Esophagus (tissue), 2 donors: ENCODE measurements around the gene GRIN1. TPM values are rescaled to one million over a fixed set of nuclear protein-coding genes. Genes with fewer than 3 reads are reported as not detected.

Experiments used
- H3K27ac ChIP-seq, 2 donors: one replicate each; pipeline ENCODE4 v1.5.1; 2013; ENCODE audit warnings: low read depth in 2 of 2, mild to moderate bottlenecking in 2 of 2, inconsistent platforms in 1 of 2, low read length in 1 of 2, moderate library complexity in 1 of 2
- H3K27me3 ChIP-seq, 2 donors: one replicate each; pipeline ENCODE4 v1.6.1; 2013; ENCODE audit warnings: low read length in 2 of 2, control low read depth in 1 of 2, mild to moderate bottlenecking in 1 of 2; ENCODE audit not compliant: insufficient read depth in 2 of 2, control insufficient read depth in 1 of 2
- H3K36me3 ChIP-seq, 2 donors: one replicate each; pipeline ENCODE4 v1.6.1; 2013; ENCODE audit warnings: low read length in 1 of 2; ENCODE audit not compliant: control insufficient read depth in 2 of 2, insufficient read depth in 2 of 2
- H3K4me1 ChIP-seq, 2 donors: one replicate each; pipeline ENCODE4 v1.6.1; 2013; ENCODE audit warnings: low read length in 1 of 2; ENCODE audit not compliant: control insufficient read depth in 2 of 2, insufficient read depth in 2 of 2
- H3K4me3 ChIP-seq, 2 donors: one replicate each; pipeline ENCODE4 v1.5.1; 2013; ENCODE audit warnings: low read length in 2 of 2, mild to moderate bottlenecking in 2 of 2, low read depth in 1 of 2, moderate library complexity in 1 of 2
- H3K9me3 ChIP-seq, 2 donors: one replicate each; pipeline ENCODE4 v1.6.1; 2013; ENCODE audit warnings: mild to moderate bottlenecking in 2 of 2, low read depth in 1 of 2, low read length in 1 of 2, moderate library complexity in 1 of 2; ENCODE audit not compliant: control insufficient read depth in 2 of 2, insufficient read depth in 1 of 2
- WGBS, 2 donors: extraction: QIAGEN DNeasy Blood & Tissue Kit; methylation state at CpG; one replicate each; pipeline ENCODE4 v1.1.7; 2013; 5-methylcytosine and 5-hydroxymethylcytosine counted together
- polyA plus RNA-seq, 2 donors: library from polyadenylated mRNA; stranded (reverse); fragments of 200-250 nt; gene quantifications; one replicate each; pipeline ENCODE4 v1.2.3, GENCODE V29; 2013
- donor health status: healthy with polysubstance abuse.
- donor health status: Bipolar disorder and iron deficiency.

Gene GRIN1
- polyA plus RNA-seq, 2 donors: 0.06 to 0.14 TPM

- H3K36me3 ChIP-seq: peaks cover 0 to 4% of the 10 kb centered on the region in 2 donors
- no peak overlapping the region for H3K27ac ChIP-seq
- 66 to 76% methylated on average over 7 of the region's 7 CpGs for WGBS, 2 donors
- H3K9me3 ChIP-seq: no peaks in the 10 kb centered on the region
- peaks cover 6 to 24% of the 10 kb centered on the region in 2 donors for H3K4me1 ChIP-seq
- H3K27me3 ChIP-seq: no peaks in the 10 kb centered on the region
- peak overlapping the region in 1 of 2 donors; percentile 81 for H3K4me3 ChIP-seq
Measured at GRCh38 chr9:137206602-137207001, 67.6 kb downstream of the GRIN1 start.

- H3K36me3 ChIP-seq: peaks cover 0 to 17% of the 10 kb centered on the region in 2 donors
- H3K27ac ChIP-seq: no peak overlapping the region
- H3K4me3 ChIP-seq: no peak overlapping the region
- H3K4me1 ChIP-seq: peaks cover 3 to 7% of the 10 kb centered on the region in 2 donors
- WGBS, 2 donors: 84 to 89% methylated on average over 13 of the region's 13 CpGs
- no peaks in the 10 kb centered on the region for H3K27me3 ChIP-seq
- H3K9me3 ChIP-seq: no peaks in the 10 kb centered on the region
Measured at GRCh38 chr9:137211532-137211931, 72.6 kb downstream of the GRIN1 start.

- Histone ChIP-seq H3K36me3 (peaks cover 0 to 19% of the 10 kb centered on the region in 2 donors), H3K4me3 (no peak overlapping the region)
- 78 to 86% methylated on average over 19 to 21 of the region's 21 CpGs for WGBS, 2 donors
Measured at GRCh38 chr9:137212520-137212919, 73.6 kb downstream of the GRIN1 start.

GRCh38 chr9:137213160-137214060, 74.5 kb downstream of the GRIN1 start:
- WGBS, 2 donors: 87 to 89% methylated on average over 49 of the region's 49 CpGs
- Histone ChIP-seq H3K4me3 (no peak overlapping the region), H3K36me3 (peaks cover 0 to 19% of the 10 kb centered on the region in 2 donors)

More at GRCh38 chr9:137212520-137212919, 73.6 kb downstream of the GRIN1 start:
- no peaks in the 10 kb centered on the region for H3K9me3 ChIP-seq
- no peak overlapping the region for H3K27ac ChIP-seq
- peaks cover 2 to 7% of the 10 kb centered on the region in 2 donors for H3K4me1 ChIP-seq
- no peaks in the 10 kb centered on the region for H3K27me3 ChIP-seq

GRCh38 chr9:137214620-137215019, 75.7 kb downstream of the GRIN1 start:
- WGBS, 2 donors: 92 to 93% methylated on average over 19 of the region's 19 CpGs
- Histone ChIP-seq H3K27me3 (no peaks in the 10 kb centered on the region), H3K4me3 (no peak overlapping the region), H3K36me3 (peaks cover 0 to 21% of the 10 kb centered on the region in 2 donors), H3K9me3 (no peaks in the 10 kb centered on the region), H3K4me1 (peaks cover 0 to 21% of the 10 kb centered on the region in 2 donors), H3K27ac (no peak overlapping the region)

More at GRCh38 chr9:137213160-137214060, 74.5 kb downstream of the GRIN1 start:
- Histone ChIP-seq H3K4me1 (peaks cover 0 to 14% of the 10 kb centered on the region in 2 donors), H3K27ac (no peak overlapping the region), H3K9me3 (no peaks in the 10 kb centered on the region), H3K27me3 (no peaks in the 10 kb centered on the region)

GRCh38 chr9:137215196-137215986, 76.4 kb downstream of the GRIN1 start:
- no peak overlapping the region for H3K4me3 ChIP-seq
- peaks cover 0 to 25% of the 10 kb centered on the region in 2 donors for H3K36me3 ChIP-seq
- H3K27ac ChIP-seq: no peak overlapping the region
- WGBS, 2 donors: 89 to 90% methylated on average over 19 to 22 of the region's 22 CpGs
- no peaks in the 10 kb centered on the region for H3K9me3 ChIP-seq
- no peaks in the 10 kb centered on the region for H3K27me3 ChIP-seq
- H3K4me1 ChIP-seq: peaks cover 0 to 21% of the 10 kb centered on the region in 2 donors

- 88 to 92% methylated on average over 30 of the region's 30 CpGs for WGBS, 2 donors
- peaks cover 0 to 25% of the 10 kb centered on the region in 2 donors for H3K36me3 ChIP-seq
- peak overlapping the region in 1 of 2 donors; percentile 61 for H3K4me3 ChIP-seq
- H3K27me3 ChIP-seq: no peaks in the 10 kb centered on the region
- H3K4me1 ChIP-seq: peaks cover 0 to 21% of the 10 kb centered on the region in 2 donors
- H3K27ac ChIP-seq: peak overlapping the region in 1 of 2 donors; percentile 91
- no peaks in the 10 kb centered on the region for H3K9me3 ChIP-seq
Measured at GRCh38 chr9:137216188-137216965, 77.4 kb downstream of the GRIN1 start.

- Histone ChIP-seq H3K27me3 (no peaks in the 10 kb centered on the region), H3K27ac (peak overlapping the region; percentile 86 to 91), H3K36me3 (peaks cover 0 to 25% of the 10 kb centered on the region in 2 donors), H3K4me1 (peaks cover 0 to 21% of the 10 kb centered on the region in 2 donors), H3K4me3 (peak overlapping the region; percentile 61 to 63), H3K9me3 (no peaks in the 10 kb centered on the region)
- 43 to 44% methylated on average over 36 of the region's 36 CpGs for WGBS, 2 donors
Measured at GRCh38 chr9:137217276-137218211, 78.6 kb downstream of the GRIN1 start.
